ENCODE results near the gene CSF1.
"Not testable (repeated sequence)": the region's sequence is repeated elsewhere in the genome, so short reads cannot be mapped to it uniquely, and the experiment has no call there.

CSF1 gene

GRCh38 chr1:109933856-109934711 is 23.4 kb downstream of the CSF1 start:
- no peak for DNase-seq (ENCODE audit: low read depth in 1 of 2, low spot score in 1 of 2)

DNA sequence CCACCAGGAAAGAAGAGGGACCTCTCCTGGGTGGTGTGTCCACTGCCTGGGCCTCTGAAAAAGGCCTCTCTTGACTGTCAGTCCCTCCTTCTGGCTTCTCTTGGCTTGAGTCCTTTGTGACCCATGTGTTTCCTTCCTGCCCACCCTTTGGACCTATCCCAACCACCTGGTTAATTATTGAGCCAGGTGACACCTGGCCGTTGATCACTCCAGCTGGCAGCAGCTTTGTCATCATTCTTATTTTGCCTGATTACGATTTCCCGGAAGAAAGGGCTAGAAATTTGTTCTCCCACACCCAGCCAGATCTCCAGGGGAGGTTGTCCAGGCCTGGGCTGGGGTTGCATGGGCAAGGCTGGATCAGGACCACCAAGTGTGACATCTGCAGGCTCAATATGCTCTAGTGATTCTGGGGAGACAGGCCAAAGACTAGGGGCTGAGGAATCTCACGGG is 24.8 kb downstream of the CSF1 start:
- DNase-seq (ENCODE audit: low read depth in 1 of 2, low spot score in 1 of 2): no peak

DNA sequence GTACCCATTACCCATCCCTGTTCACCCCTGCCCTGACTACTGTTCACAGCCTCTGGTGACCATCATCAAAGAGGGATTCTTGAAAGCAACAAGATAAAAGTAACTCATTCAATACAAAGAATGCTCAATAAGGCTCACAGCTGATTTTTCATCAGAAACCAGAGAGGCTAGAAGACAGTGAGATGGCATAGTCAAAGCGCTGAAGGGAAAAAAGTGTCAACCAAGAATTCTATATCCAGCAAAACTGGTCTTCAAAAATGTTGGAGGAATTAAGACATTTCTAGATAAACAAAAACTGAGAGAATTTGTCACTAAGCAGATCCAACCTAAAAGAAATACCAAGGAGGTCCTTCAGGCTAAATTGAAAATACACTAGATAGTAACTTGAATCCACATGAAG is 27.1 kb downstream of the CSF1 start:
- DNase-seq (ENCODE audit: low read depth in 1 of 2, low spot score in 1 of 2): no peak

DNA sequence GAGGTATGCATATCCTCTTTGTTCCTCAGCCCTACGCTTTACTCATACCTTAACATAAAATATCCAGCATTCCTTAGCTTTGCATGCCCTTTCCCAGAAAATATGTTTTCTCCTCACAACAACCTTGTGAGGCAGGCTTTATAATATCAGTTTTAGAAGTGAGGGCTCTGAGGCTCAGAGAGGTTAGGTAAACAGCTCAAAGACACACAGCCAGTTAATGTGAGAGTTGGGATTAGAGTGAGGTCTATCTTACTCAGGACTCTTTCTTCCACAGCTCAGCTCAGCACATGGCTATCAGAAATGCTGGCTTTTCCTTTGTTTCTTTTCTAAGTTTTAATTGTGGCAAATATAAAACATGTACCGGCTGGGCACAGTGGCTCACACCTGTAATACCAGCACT is 27.9 kb downstream of the CSF1 start:
- no peak for DNase-seq (ENCODE audit: low read depth in 1 of 2, low spot score in 1 of 2)

DNA sequence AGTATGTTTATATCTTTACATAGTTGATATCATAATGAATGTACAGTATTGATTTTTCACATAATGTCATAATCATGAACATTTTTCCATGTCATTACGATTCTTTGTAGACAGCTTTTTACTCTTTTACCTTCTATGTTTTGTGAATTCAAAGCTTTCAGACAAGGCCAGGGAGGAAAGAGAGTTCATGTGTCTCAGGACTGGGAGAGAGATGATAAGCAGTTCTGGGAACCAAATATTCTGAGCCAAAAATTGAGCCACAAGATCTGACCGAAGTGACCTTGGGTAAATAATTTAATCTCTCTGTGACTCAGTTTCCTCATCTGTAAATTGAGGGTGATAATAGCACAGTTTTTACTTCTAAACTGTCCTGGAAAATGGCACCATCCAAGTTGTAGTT is 31.8 kb downstream of the CSF1 start:
- DNase-seq (ENCODE audit: low read depth in 1 of 2, low spot score in 1 of 2): no peak

- no peak for DNase-seq (ENCODE audit: low read depth in 1 of 2, low spot score in 1 of 2)
Observed at GRCh38 chr1:109944541-109944940, 33.9 kb downstream of the CSF1 start.

DNA sequence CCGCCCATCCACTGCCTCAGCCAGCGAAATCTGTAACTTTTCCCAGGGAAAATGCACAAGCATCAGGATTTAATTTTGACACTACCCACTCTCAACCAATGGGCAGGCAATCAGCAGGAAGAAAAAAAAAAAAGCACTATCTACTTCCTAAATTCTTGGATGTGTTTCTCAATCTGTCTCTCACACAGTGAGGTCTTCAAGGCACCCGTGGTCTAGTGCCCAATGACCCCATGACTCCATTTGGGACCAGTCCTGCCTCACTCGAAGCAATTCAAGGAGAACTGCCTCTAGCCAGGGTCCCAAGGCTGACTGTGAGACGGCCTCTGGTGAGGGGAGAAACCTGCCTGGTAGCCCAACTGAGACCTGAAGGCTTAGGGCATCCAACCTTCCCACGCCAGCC is 35.9 kb downstream of the CSF1 start:
- no peak for DNase-seq (ENCODE audit: low read depth in 1 of 2, low spot score in 1 of 2)

DNA sequence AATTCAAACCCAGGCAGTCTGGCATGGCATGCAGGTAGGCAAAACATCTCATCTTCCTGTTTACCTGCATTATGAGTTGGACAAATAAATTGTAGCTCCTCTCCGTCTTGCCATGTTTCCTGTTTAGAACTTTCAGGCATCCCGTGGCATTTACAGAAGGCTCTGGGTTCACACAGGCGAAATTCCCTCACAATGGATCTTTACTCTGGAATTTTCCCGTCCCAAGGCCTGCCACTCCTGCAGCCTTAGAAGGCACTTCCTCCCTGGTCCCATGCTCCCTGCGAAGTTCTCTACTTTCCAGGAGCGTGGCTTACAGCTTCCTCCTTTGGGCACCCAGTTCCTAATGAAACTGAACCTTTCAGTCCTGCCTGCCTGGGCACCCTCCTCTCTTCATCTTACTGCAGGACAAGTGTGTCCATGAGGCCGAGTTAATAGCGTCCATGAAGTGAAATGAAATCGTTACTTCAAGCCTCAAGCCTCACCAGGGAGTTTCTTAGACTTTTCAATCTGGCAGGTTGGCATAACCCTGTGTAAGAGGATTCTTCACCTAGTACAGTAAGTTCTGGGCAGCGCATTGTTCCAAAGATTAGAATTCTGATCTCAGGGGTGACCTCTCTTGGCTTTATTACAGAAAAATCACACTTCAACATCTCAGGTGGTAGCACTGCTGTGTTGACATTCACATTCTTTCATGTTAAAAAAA is 37.1 kb downstream of the CSF1 start:
- no peak for DNase-seq (ENCODE audit: low read depth in 1 of 2, low spot score in 1 of 2)

DNA sequence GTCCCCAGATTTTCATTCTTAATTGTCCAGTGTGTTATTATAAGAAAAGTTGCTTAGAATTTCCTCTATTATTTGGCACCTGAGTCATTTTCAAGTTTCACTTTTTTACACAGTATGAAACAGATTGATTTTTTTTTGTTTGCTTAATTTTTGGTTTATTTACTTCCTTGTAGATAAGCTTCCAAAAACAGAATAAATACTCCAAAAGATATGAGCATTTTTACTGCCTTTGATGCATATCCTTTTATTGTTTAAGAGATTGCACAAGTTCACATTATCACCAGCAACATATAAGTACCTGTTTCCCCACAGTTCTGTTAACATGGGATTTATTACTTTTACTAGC is 37.6 kb downstream of the CSF1 start:
- DNase-seq (ENCODE audit: low read depth in 1 of 2, low spot score in 1 of 2): no peak

DNA sequence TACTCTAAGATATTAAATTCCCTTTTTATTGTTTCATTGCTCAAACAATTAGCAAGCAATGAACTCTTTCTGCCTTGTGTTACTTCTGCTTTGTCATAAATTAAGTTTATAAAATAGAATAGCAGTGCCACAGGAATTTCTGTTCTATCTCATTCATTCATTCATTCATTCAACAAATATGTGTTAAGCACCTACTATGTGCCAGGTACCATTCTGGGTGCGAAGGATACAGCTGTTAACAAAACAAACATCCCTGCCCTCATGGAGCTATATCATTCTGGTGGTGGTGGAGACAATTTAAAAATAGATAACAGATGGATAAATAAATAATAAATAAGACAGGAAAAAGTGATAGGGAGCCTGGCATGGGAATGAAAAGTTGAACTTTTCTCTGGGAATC is 39.4 kb downstream of the CSF1 start:
- no peak for DNase-seq (ENCODE audit: low read depth in 1 of 2, low spot score in 1 of 2)

- no peak for DNase-seq (ENCODE audit: low read depth in 1 of 2, low spot score in 1 of 2)
Observed at GRCh38 chr1:109950509-109950908, 39.9 kb downstream of the CSF1 start.

DNA sequence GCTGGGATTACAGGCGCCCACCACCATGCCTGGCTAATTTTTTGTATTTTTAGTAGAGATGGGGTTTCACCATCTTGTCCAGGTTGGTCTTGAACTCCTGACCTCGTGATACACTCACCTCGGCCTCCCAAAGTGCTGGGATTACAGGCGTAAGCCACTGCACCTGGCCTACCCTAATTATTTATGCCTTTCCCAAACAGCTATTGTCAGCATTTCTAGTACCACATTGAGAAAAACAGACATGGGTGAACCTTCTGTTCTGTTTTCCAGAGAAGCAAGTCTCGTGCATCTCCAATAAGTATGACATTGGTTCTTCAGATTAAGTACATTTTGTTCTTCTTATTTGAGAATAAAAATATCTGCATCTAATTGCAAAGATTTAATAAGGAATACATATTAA is 40.9 kb downstream of the CSF1 start:
- not testable (repeated sequence) for DNase-seq (ENCODE audit: low read depth in 1 of 2, low spot score in 1 of 2)

GRCh38 chr1:109954041-109954512 is 43.4 kb downstream of the CSF1 start:
- DNase-seq (ENCODE audit: low read depth in 1 of 2, low spot score in 1 of 2): no peak

DNA sequence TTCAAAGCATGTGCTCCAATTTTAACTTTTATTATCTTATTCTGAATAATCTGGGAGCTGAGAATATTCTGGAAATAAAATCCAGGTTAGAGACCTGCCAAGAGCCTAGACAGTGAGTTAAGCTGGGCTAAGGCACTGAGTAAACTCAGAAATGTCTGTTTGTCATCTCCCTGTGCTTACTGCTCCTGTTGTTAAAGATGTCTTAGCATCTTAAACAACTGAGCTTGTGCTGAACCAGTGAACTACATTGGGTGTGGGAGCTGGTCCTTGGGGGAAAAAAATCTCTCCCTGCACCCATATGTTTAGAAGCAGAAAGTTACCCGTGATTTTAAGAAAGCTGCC is 49.0 kb downstream of the CSF1 start:
- DNase-seq (ENCODE audit: low read depth in 1 of 2, low spot score in 1 of 2): no peak

DNA sequence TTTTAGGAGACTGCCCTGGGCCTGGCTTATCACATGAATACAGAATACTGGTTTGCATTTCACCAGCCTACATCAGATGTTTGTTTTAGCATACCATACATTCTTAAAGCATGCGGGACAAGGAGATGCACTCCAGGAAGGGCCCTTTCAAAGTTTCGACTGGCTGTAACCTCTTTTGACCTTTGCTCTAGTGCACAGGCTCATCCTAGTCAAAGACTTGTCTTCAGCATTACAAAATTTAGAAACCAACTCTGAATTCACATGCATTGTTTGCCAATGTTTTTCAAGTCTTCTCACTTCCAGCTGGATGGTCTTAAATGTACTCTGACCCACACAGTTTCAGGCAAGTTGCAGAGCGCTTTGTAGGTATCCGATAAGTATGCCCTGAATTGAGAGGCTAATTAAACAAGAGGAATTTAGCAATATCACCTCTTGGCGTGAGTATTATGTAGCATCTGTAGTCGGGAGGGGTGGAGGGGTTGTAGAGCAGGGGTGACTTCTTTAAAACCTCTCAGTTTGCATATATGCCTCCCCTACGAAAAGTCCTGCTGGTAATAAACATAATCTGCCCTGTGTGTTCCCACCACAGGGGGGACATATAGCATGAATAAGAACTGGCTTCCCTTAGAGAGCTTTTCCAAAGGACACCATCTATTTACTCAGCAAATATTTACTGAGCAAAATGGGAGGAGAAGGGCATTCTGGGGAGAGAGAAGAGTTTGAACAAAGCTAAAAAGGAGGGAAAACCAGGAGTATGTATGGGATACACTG is 49.5 kb downstream of the CSF1 start:
- DNase-seq (ENCODE audit: low read depth in 1 of 2, low spot score in 1 of 2): no peak

DNA sequence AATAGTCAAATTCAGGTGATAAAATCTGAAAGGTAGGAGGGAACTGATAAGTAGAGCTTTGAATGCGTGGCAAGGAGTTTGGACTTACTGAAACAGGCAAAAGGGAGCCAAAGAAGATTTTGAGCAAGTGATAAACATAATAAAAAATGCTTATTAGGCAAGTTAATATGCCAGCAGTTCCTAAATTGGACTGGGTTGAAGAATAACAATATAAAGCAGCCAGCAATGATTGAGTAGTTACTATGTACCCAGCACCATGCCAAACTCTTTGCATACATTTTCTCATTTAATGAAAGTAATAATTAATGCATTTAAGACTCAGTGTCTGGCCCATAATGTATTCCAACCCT is 50.1 kb downstream of the CSF1 start:
- no peak for DNase-seq (ENCODE audit: low read depth in 1 of 2, low spot score in 1 of 2)

DNA sequence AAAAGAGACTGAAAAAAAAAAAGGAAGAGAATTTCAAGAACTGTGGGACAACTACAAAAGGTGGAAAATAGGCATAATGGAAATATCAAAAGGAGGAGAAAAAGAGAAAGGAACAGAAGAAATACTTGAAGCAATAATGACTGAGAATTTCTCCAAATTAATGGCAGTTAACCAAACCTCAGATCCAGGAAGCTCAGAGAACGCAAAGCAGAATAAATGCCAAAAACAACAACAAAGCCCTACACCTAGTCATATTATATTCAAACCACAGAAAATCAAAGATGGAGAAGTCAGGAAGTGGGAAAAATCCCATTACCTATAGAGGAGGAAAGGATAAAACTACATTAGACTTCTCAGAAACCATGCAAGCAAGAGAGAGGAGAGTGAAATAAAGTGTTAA is 53.2 kb downstream of the CSF1 start:
- DNase-seq (ENCODE audit: low read depth in 1 of 2, low spot score in 1 of 2): no peak

DNA sequence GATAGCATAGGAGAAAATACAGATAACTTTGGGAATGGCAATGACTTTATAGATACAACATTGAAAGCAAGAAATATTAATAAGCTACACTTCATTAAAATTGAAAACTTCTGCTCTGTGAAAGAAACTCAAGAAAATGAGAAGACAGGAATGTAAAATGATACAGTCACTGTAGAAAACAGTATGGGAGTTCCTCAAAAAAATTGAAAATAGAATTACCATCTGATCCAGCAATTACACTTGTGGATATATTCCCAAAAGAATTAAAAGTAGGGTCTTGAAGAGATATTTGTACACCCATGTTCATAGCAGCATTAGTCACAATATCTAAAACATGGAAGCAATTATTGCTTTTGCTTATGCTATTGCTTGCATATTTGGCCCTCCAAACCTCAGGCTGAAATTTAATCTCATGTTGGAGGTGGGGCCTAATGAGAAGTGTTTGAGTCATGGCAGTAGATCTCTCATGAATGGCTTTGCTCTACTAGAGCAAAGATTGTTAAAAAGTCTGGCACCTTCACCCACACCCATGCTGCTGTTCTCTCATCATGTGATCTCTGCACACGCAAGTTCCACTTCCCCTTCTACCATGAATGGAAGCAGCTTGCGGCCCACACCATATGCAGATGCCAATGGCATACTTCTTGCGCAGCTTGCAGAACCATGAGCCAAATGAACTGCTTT is 58.6 kb downstream of the CSF1 start:
- no peak for DNase-seq (ENCODE audit: low read depth in 1 of 2, low spot score in 1 of 2)

DNA sequence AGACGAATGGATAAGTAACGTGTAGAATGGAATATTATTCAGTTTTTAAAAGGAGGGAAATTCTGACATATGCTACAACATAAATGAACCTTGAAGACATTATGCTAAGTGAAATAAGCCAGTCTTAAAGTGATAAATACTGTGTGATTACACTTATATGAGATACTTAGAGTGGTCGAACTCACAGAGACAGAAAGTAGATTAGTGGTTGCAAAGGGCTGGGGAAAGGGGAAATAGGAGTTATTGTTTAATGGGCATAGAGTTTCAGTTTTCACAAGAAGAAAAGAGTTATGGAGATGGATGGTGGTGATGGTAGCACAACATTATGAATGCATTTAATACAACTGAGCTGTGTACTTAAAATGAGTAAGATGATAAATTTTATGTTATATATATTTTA is 59.3 kb downstream of the CSF1 start:
- DNase-seq (ENCODE audit: low read depth in 1 of 2, low spot score in 1 of 2): no peak

DNA sequence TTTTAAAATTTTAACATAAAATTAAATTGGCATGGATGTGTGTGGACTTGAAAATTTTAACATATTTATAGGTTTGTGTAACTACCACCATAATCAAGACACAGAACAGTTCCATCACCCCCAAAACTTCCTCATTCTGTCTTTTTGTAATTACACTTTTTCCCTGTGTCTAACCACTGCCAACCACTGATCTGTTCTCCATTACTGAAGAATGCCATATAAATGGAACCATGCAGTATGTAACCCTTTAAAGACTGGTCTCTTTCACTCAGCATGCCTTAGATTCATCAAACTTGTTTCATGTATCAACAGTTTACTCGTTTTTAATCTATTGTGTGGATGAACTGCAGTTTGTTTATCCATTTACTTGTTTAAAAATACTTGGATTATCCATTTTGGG is 60.9 kb downstream of the CSF1 start:
- no peak for DNase-seq (ENCODE audit: low read depth in 1 of 2, low spot score in 1 of 2)

GRCh38 chr1:109974191-109974590 is 63.5 kb downstream of the CSF1 start:
- no peak for DNase-seq (ENCODE audit: low read depth in 1 of 2, low spot score in 1 of 2)

DNA sequence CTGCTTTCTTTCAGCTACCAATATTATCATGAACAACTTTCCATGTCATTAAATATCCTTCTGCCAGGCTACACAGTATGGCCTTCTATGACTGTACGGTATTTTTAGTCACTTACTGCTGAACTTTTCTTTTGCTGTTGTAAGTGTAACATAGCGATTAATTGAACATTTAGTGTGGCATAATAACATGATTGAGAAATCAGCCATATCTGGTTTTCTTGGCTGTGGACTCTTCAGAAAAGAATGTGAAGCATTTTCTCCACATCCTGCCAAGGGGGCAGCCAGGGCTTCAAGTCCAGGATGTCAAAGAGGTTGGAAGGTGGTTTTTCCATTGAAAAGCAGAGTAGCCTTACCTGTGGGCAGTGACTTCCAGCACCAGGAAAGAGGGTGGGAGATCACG is 65.1 kb downstream of the CSF1 start:
- no peak for DNase-seq (ENCODE audit: low read depth in 1 of 2, low spot score in 1 of 2)
